Loucy (cell line): ENCODE results near the gene CASP10.
A peak's percentile ranks its signal among the peaks of the same experiment; 100 is the strongest.
"Not testable (repeated sequence)": the region's sequence is repeated elsewhere in the genome, so short reads cannot be mapped to it uniquely, and the experiment has no call there.

Source experiments
- H2AFZ ChIP-seq: fragments of 200-600 bp; sonication (generic); 2 replicates; pipeline ENCODE4 v1.6.0; 2016; ENCODE audit warnings: antibody characterized with exemption, mild to moderate bottlenecking, low read length, moderate library complexity
- H3F3A ChIP-seq: fragments of 200-600 bp; 2 replicates; pipeline ENCODE4 v1.6.0; 2016; ENCODE audit warnings: antibody characterized with exemption, low read depth, mild to moderate bottlenecking
- H3K27me3 ChIP-seq: fragments of 200-600 bp; sonication (generic); 2 replicates; pipeline ENCODE4 v1.6.1; 2014; ENCODE audit warnings: low read length, mild to moderate bottlenecking; ENCODE audit not compliant: insufficient read depth, poor library complexity, severe bottlenecking
- H3K36me3 ChIP-seq: fragments of 200-600 bp; sonication (generic); 2 replicates; pipeline ENCODE4 v1.6.1; 2016; ENCODE audit warnings: low read length; ENCODE audit not compliant: insufficient read depth
- H3K4me1 ChIP-seq: fragments of 200-600 bp; sonication (generic); 2 replicates; pipeline ENCODE4 v1.5.1; 2014; ENCODE audit warnings: low read length, mild to moderate bottlenecking; ENCODE audit not compliant: insufficient read depth, poor library complexity, severe bottlenecking
- H3K4me2 ChIP-seq: fragments of 200-600 bp; sonication (generic); 2 replicates; pipeline ENCODE4 v1.6.0; 2014; ENCODE audit warnings: antibody characterized with exemption, low read length, low read depth, mild to moderate bottlenecking; ENCODE audit not compliant: poor library complexity, severe bottlenecking
- H3K4me3 ChIP-seq: fragments of 200-600 bp; sonication (generic); 2 replicates; pipeline ENCODE4 v1.5.1; 2014; ENCODE audit warnings: low read length, mild to moderate bottlenecking, mixed read lengths; ENCODE audit not compliant: poor library complexity, severe bottlenecking
- H3K79me2 ChIP-seq: fragments of 200-600 bp; sonication (generic); 2 replicates; pipeline ENCODE4 v1.6.1; 2014; ENCODE audit warnings: low read length; ENCODE audit not compliant: insufficient read depth
- H3K9ac ChIP-seq: fragments of 200-600 bp; sonication (generic); 2 replicates; pipeline ENCODE4 v1.6.0; 2014; ENCODE audit warnings: mild to moderate bottlenecking, low read depth, low read length, moderate library complexity; ENCODE audit not compliant: poor library complexity, severe bottlenecking
- H3K9me2 ChIP-seq: fragments of 200-600 bp; sonication (generic); replicated peaks from 2 replicates; pipeline ENCODE4 v1.6.1; 2016; ENCODE audit warnings: low read depth, low read length, mixed read lengths
- H3K9me3 ChIP-seq: fragments of 200-600 bp; sonication (generic); 2 replicates; pipeline ENCODE4 v1.6.1; 2014; ENCODE audit warnings: mild to moderate bottlenecking, antibody characterized with exemption, low read length, low read depth; ENCODE audit not compliant: insufficient read depth
- H4K20me1 ChIP-seq: fragments of 200-600 bp; sonication (generic); 2 replicates; pipeline ENCODE4 v1.6.0; 2014; ENCODE audit warnings: antibody characterized with exemption, low read length, mild to moderate bottlenecking; ENCODE audit not compliant: insufficient read depth, poor library complexity, severe bottlenecking
- EZH2phosphoT487 ChIP-seq: fragments of 200-600 bp; IDR thresholded peaks from 2 replicates; pipeline ENCODE4 v1.6.1; 2018; ENCODE audit warnings: antibody characterized with exemption, mild to moderate bottlenecking, moderate library complexity, borderline replicate concordance
- TF ChIP-seq, protein P1 (sequence below): fragments of 200-600 bp; sonication (generic); conservative IDR thresholded peaks from 2 replicates; pipeline ENCODE4 v1.5.1; 2014; ENCODE audit warnings: mild to moderate bottlenecking, antibody characterized with exemption, low read length

The CASP10 gene

DNA sequence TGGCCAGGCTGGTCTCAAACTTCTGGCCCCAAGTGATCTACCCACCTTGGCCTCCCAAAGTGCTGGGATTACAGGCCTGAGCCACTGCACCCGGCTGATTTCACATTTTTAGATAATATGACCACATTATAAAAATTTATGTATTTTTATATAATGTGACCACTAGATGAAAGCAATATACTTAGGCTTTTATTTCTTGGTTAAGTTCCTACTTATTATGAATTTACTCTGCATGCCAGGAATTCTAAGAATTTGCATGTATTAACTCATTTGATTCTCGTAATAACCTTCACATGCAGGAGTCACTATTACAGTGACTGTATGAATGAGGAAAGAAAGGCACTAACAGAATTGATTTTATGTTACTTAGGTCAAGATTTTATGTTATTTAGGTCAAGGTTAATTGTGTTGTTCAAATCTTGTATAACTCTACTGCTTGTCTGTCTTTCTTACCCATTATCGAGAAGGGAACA lies 51.8 kb downstream of the CASP10 start:
- H3F3A ChIP-seq = no peaks in the 10 kb centered on the region
- peak overlapping the region; percentile 82 for H3K4me2 ChIP-seq
- no peaks in the 10 kb centered on the region for H3K9me2 ChIP-seq
- H3K9me3 ChIP-seq = no peaks in the 10 kb centered on the region
- TF ChIP-seq, protein P1, sequence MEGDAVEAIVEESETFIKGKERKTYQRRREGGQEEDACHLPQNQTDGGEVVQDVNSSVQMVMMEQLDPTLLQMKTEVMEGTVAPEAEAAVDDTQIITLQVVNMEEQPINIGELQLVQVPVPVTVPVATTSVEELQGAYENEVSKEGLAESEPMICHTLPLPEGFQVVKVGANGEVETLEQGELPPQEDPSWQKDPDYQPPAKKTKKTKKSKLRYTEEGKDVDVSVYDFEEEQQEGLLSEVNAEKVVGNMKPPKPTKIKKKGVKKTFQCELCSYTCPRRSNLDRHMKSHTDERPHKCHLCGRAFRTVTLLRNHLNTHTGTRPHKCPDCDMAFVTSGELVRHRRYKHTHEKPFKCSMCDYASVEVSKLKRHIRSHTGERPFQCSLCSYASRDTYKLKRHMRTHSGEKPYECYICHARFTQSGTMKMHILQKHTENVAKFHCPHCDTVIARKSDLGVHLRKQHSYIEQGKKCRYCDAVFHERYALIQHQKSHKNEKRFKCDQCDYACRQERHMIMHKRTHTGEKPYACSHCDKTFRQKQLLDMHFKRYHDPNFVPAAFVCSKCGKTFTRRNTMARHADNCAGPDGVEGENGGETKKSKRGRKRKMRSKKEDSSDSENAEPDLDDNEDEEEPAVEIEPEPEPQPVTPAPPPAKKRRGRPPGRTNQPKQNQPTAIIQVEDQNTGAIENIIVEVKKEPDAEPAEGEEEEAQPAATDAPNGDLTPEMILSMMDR = no peak
- TF ChIP-seq EZH2phosphoT487 = no peak
- no peak overlapping the region for H2AFZ ChIP-seq
- peak overlapping the region; percentile 87 for H3K9ac ChIP-seq
- peak overlapping the region; percentile 96 for H3K4me3 ChIP-seq
- no peaks in the 10 kb centered on the region for H3K36me3 ChIP-seq
- H3K27me3 ChIP-seq = no peaks in the 10 kb centered on the region
- H4K20me1 ChIP-seq = peaks cover 26% of the 10 kb centered on the region
- peaks cover 52% of the 10 kb centered on the region for H3K79me2 ChIP-seq
- peaks cover 44% of the 10 kb centered on the region for H3K4me1 ChIP-seq

DNA sequence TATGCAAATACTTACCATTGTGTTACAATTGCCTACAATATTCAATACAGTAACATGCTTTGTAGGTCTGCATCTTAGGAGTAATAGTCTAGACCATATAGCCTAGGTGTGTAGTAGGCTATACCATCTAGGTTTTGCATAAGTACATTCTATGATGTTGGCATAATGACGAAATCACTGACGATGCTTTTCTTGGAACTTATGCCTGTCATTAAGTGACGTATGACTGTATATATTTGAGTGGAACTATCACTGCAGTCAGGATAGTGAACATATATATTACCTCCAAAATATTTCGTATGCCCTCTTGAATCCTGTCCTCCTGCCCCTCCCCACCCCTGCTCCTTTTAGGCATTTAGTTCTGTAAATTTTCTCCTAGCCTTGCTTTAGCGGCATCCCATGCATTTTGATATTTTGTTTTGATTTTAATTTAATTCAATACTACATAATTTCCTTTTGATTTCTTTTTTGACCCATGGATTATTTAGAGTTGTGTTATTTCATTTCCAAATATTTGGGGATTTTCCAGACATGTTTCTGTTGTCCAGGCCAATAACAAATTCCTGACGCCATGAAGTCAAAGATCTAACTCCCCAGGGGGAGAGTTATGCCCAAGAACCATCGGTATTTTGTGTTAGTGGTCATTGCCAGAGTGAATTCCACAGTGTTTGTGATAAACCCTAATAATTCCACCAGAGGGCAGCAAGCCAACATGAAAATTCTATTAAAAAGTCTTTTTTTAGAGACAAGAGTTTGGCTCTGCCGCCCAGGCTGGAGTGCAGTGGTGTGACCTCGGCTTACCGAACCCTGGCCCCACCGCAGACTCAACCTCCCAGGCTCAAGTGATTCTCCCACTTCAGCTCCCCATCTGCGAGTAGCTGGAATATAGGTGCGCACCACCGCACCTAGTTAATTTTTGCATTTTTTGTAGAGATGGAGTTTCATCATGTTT lies 53.2 kb downstream of the CASP10 start:
- no peak overlapping the region for H2AFZ ChIP-seq
- H3K79me2 ChIP-seq = peaks cover 53% of the 10 kb centered on the region
- H3K4me1 ChIP-seq = peaks cover 44% of the 10 kb centered on the region
- no peak for TF ChIP-seq EZH2phosphoT487
- TF ChIP-seq, protein P1 = peak; percentile 73
- peaks cover 11% of the 10 kb centered on the region for H3K36me3 ChIP-seq
- H3K4me3 ChIP-seq = peak overlapping the region; percentile 96
- no peaks in the 10 kb centered on the region for H3K27me3 ChIP-seq
- peak overlapping the region; percentile 87 for H3K9ac ChIP-seq
- peaks cover 26% of the 10 kb centered on the region for H4K20me1 ChIP-seq
- H3F3A ChIP-seq = no peaks in the 10 kb centered on the region
- H3K4me2 ChIP-seq = peak overlapping the region; percentile 82
- no peaks in the 10 kb centered on the region for H3K9me3 ChIP-seq
- no peaks in the 10 kb centered on the region for H3K9me2 ChIP-seq

DNA sequence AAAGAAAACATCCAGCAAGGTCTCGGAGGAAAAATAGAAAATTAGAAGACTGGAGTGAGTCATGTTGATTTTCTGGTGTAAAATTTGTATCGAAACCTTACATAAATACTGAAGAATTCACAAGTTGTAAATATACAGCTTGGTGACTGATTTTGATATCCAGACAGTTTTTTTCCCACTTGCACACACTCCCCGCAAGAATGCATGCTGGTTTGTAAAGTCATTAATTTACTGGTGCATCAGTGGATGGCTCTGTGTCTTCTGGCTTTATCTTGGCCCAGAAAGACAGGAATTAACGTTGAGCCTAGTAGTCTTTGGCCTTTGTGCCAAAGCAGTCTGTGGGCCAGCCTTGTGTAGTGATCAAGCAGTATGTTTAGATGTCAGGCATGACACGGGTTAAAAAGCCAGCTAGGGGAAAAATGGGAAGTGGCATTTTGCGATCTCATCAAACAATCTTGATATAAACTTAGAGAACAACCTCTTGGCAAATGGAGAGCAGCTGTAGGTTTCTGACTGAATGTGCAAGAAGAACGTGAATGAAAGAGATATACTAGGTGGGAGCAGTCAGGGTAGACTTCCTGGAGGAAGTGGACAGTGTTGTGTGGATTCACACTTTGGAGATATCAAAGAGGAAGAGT lies 54.7 kb downstream of the CASP10 start:
- Histone ChIP-seq H2AFZ (no peak overlapping the region), H3F3A (no peaks in the 10 kb centered on the region), H3K4me1 (peaks cover 36% of the 10 kb centered on the region), H3K27me3 (no peaks in the 10 kb centered on the region), H3K4me2 (peak overlapping the region; percentile 82), H3K79me2 (peaks cover 53% of the 10 kb centered on the region), H3K4me3 (peak overlapping the region; percentile 26), H3K36me3 (peaks cover 13% of the 10 kb centered on the region), H3K9me2 (no peaks in the 10 kb centered on the region), H3K9ac (no peak overlapping the region), H3K9me3 (no peaks in the 10 kb centered on the region; the same call in 1 of the 2 replicates), H4K20me1 (peaks cover 26% of the 10 kb centered on the region)
- TF ChIP-seq EZH2phosphoT487 = no peak
- TF ChIP-seq, protein P1 = no peak

DNA sequence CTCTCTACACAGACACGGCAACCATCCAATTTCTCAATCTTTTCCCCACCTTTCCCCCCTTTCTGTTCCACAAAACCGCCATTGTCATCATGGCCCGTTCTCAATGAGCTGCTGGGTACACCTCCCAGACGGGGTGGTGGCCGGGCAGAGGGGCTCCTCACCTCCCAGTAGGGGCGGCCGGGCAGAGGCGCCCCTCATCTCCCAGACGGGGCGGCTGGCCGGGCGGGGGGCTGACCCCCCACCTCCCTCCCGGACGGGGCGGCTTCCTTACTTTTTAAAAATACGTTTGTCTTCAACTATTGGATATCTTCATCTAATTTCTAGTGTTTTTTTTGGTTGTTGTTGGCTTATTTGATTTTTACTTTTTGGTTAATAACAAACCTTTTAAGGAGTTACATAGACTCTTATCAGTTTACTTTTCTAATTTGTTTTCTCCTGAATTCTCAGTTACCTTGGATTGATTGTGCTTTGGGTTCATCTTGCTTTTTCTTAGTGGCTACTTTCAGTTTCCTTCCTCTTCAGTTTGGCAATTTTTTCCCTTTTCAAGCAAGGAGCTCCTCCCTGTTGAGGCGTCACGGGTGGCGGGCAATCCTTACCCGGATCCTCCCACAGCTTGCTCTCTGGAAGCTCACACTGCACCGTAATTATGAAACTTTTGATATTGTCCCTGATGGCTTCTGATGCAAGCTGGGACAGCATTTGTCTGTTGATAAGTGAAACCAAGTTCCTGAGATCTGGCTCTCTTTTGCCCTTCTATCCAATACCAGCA lies 56.4 kb downstream of the CASP10 start:
- Histone ChIP-seq H3K4me1 (peaks cover 31% of the 10 kb centered on the region), H3K36me3 (peaks cover 13% of the 10 kb centered on the region), H3K4me2 (peak overlapping the region; percentile 21), H4K20me1 (peaks cover 18% of the 10 kb centered on the region), H3K79me2 (peaks cover 45% of the 10 kb centered on the region)
- not testable (repeated sequence) for H2AFZ ChIP-seq, H3K9ac ChIP-seq, H3K27me3 ChIP-seq, H3K4me3 ChIP-seq, H3K9me3 ChIP-seq, H3K9me2 ChIP-seq, H3F3A ChIP-seq
